ENCODE results near the gene RBM33. TPM values are rescaled to one million over a fixed set of nuclear protein-coding genes. Genes with fewer than 3 reads are reported as not detected.

Gene RBM33
- total RNA-seq, 4 donors from 2014 or later, result 20.6 to 85.1 (median 38.4) TPM

DNA sequence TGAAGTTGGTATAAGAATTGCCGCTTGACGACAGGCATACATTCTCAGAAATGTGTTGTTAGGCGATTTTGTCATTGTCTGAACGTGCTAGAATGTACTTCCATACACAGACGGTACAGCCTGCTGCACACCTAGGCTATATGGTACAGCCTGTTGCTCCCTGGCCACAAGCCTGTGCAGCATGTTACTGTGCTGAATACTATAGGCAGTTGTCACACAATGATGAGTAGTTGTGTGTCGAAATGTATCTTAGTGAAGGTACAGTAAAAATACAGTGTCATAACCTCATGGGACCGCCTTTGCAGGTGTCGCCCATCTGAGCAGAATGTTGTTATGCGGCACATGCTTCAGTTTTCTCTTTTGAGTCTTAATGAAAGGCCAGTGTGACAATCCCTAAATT is 101.3 kb downstream of the RBM33 start:
- H3K27me3 ChIP-seq, result no peaks in the 10 kb centered on the region
- intact Hi-C loops (cut with DNase I; ENCODE audit: low total_unique reads), result no loop called here
- H3K27ac ChIP-seq, result no peak overlapping the region
- peaks cover 0 to 5% of the 10 kb centered on the region in 2 donors for H3K4me1 ChIP-seq
- H3K36me3 ChIP-seq, result no peaks in the 10 kb centered on the region
- no peak for DNase-seq
- no peak for TF ChIP-seq POLR2A (IDR thresholded peaks at IDR 0.05)
- TF ChIP-seq, protein P1, sequence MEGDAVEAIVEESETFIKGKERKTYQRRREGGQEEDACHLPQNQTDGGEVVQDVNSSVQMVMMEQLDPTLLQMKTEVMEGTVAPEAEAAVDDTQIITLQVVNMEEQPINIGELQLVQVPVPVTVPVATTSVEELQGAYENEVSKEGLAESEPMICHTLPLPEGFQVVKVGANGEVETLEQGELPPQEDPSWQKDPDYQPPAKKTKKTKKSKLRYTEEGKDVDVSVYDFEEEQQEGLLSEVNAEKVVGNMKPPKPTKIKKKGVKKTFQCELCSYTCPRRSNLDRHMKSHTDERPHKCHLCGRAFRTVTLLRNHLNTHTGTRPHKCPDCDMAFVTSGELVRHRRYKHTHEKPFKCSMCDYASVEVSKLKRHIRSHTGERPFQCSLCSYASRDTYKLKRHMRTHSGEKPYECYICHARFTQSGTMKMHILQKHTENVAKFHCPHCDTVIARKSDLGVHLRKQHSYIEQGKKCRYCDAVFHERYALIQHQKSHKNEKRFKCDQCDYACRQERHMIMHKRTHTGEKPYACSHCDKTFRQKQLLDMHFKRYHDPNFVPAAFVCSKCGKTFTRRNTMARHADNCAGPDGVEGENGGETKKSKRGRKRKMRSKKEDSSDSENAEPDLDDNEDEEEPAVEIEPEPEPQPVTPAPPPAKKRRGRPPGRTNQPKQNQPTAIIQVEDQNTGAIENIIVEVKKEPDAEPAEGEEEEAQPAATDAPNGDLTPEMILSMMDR (IDR thresholded peaks at IDR 0.05), result no peak
- no peaks in the 10 kb centered on the region for H3K9me3 ChIP-seq
- H3K4me3 ChIP-seq, result no peak overlapping the region

DNA sequence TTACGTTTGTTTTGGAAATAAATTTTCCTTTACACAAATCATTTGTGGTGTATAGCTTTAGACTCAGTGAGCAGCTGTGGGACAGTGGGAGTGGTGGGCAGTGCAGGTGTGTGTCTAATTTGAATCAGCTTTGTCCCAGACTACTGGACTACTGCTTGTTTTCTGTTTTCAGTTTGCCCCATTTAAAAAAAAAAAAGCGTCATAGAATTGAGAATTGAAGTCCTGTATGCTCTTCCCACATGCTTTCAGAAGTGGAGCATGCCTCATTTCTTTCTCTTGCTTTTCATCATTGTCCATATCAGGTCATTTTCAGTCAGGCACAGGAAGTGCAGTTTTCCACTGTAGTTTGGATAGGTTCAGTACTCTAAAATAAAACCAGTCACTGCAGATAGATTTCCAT is 101.7 kb downstream of the RBM33 start:
- Histone ChIP-seq H3K4me1 (peaks cover 0 to 5% of the 10 kb centered on the region in 2 donors), H3K4me3 (no peak overlapping the region), H3K27ac (no peak overlapping the region), H3K27me3 (no peaks in the 10 kb centered on the region), H3K9me3 (no peaks in the 10 kb centered on the region), H3K36me3 (no peaks in the 10 kb centered on the region)
- no peak for DNase-seq
- intact Hi-C loops (cut with DNase I; ENCODE audit: low total_unique reads), result no loop called here
- TF ChIP-seq, protein P1 (IDR thresholded peaks at IDR 0.05), result no peak
- TF ChIP-seq POLR2A (IDR thresholded peaks at IDR 0.05), result no peak

DNA sequence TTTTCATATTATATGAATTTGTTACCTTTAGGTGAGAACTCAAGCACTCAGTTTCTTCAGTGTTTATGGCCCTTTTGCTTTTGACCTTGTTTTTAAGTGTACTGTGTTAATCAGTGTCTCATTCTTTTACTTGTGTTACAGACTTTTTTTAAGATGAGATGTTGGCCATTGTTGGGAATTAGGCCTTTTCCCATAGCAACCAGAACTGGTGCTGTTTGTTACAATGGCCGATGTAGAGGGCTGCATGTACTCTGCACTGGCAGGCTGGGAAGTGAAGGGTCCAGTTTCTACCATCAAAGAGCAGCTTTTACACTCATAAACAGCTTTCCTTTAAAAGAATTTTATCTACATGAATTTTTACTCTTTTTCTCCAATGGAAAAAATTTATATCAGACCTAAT is 102.7 kb downstream of the RBM33 start:
- no peak for TF ChIP-seq POLR2A (IDR thresholded peaks at IDR 0.05)
- TF ChIP-seq, protein P1 (IDR thresholded peaks at IDR 0.05), result no peak
- Histone ChIP-seq H3K4me1 (peaks cover 0 to 5% of the 10 kb centered on the region in 2 donors), H3K27ac (no peak overlapping the region)

DNA sequence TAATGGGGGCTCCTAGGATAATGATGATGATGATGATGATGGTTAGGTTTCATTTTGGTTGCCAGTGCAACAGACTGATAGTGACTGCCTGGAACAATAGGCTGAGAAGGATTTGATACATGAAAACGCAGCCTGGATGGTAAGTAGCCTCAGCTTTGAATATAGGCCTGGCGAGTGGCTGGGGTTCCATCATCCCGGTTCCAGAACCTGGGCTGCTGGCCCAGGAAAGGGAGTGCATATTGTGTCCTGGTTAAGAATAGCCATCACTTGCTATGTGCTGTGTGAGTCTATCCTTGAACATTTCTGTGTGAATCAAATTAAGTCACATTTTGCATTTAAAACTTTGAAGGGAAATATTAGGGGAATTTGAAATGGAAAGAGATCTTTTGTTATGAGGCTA is 105.1 kb downstream of the RBM33 start:
- no peaks in the 10 kb centered on the region for H3K36me3 ChIP-seq
- intact Hi-C loops (cut with DNase I; ENCODE audit: low total_unique reads), result no loop called here

More for the DNA sequence above, 102.7 kb downstream of the RBM33 start:
- no peaks in the 10 kb centered on the region for H3K9me3 ChIP-seq
- no peaks in the 10 kb centered on the region for H3K36me3 ChIP-seq
- H3K27me3 ChIP-seq, result no peaks in the 10 kb centered on the region
- H3K4me3 ChIP-seq, result no peak overlapping the region
- DNase-seq, result no peak
- intact Hi-C loops (cut with DNase I; ENCODE audit: low total_unique reads), result no loop called here

DNA sequence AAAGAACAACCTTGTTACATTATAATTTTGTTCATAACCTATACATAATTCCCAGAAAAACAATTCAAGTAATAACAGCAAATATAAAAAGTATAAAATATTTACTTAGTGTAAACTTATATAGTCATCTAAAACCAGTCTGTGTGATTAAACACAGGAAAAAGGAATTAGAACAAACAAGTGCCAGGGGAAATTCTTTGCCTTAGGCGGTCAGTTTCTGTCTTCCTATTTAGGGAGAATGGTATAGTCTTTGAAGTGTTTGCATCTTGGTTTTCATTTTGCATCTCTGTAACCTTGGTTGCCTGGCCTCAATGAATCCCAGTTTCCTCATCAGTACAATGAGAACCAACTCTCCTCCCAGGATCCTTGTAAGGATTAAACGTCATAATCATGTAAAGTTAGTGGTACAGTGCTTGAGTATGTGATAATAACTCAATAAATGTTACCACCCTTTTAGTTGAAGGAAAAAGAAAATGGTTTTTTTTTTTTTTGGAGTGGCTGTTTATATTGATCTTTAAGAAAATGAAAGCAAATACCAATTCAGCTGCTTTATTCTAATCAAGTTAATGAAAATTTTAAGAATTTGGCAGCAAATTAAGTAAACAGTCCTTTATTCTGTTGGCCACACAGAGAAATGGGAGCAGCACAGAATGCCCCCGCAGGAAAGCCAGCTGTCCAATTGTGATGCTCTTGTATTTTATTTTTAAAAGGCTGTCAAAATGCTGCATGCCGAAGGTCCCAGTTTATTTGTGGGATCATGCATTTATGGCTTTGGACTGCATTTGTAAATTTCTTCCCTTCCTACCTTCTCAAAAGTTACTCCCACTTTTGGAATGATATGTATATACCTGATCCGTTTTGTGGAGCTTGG is 106.0 kb downstream of the RBM33 start:
- Histone ChIP-seq H3K27me3 (no peaks in the 10 kb centered on the region), H3K4me3 (no peak overlapping the region), H3K27ac (no peak overlapping the region), H3K4me1 (peaks cover 4 to 5% of the 10 kb centered on the region in 2 donors), H3K9me3 (no peaks in the 10 kb centered on the region), H3K36me3 (no peaks in the 10 kb centered on the region)
- no peak for DNase-seq
- intact Hi-C loops (cut with DNase I; ENCODE audit: low total_unique reads), result no loop called here
- TF ChIP-seq, protein P1 (IDR thresholded peaks at IDR 0.05), result no peak
- no peak for TF ChIP-seq POLR2A (IDR thresholded peaks at IDR 0.05)

More for the DNA sequence above, 105.1 kb downstream of the RBM33 start:
- H3K27me3 ChIP-seq, result no peaks in the 10 kb centered on the region
- H3K4me1 ChIP-seq, result peaks cover 4 to 5% of the 10 kb centered on the region in 2 donors
- no peak for TF ChIP-seq POLR2A (IDR thresholded peaks at IDR 0.05)
- TF ChIP-seq, protein P1 (IDR thresholded peaks at IDR 0.05), result no peak
- no peaks in the 10 kb centered on the region for H3K9me3 ChIP-seq
- DNase-seq, result no peak
- H3K4me3 ChIP-seq, result no peak overlapping the region
- H3K27ac ChIP-seq, result no peak overlapping the region
